Left lung (tissue), 10 donors: ENCODE measurements around the gene MRPL37. TPM values are rescaled to one million over a fixed set of nuclear protein-coding genes. Genes with fewer than 3 reads are reported as not detected.
A peak's percentile ranks its signal among the peaks of the same experiment; 100 is the strongest.

Source experiments
- ATAC-seq: fragments of 200-7000 bp; cut with Tn5 transposase; one replicate; pipeline ENCODE4 v1.9.1; 2020; ENCODE audit warnings: moderate library complexity
- DNase-seq, 4 donors: peaks; one replicate each; pipeline ENCODE4 v3.0.0-alpha.2; 2013 to 2020
- H3K27ac ChIP-seq, 2 donors: fragments of 200-600 bp; sonication (generic) in 1 of 2; one replicate each; pipeline versions ENCODE4 v1.5.0 to v1.8.0; 2020 to 2021
- H3K27me3 ChIP-seq, 2 donors: fragments of 200-600 bp; sonication (generic) in 1 of 2; one replicate each; pipeline versions ENCODE4 v1.5.0 to v1.8.0; 2020 to 2021
- H3K36me3 ChIP-seq, 2 donors: fragments of 200-600 bp; sonication (generic) in 1 of 2; one replicate each; pipeline versions ENCODE4 v1.5.0 to v1.8.0; 2020 to 2021
- H3K4me1 ChIP-seq, 2 donors: fragments of 200-600 bp; one replicate each; pipeline ENCODE4 v1.8.0; 2021
- H3K4me3 ChIP-seq, 2 donors: fragments of 200-600 bp; sonication (generic) in 1 of 2; one replicate each; pipeline versions ENCODE4 v1.5.0 to v1.8.0; 2020 to 2021; ENCODE audit warnings: mild to moderate bottlenecking in 1 of 2
- H3K9me3 ChIP-seq, 2 donors: fragments of 200-600 bp; sonication (generic) in 1 of 2; one replicate each; pipeline versions ENCODE4 v1.5.0 to v1.8.0; 2020 to 2021
- intact Hi-C, 2 donors: fragments of 100-400 bp; cut with DNase I; formaldehyde crosslinking; loops; one replicate each; pipeline versions ENCODE4 v1.11.2 to v1.14.2; 2022
- polyA plus RNA-seq, 6 donors: library from polyadenylated mRNA; unstranded; fragments of 120-200 nt; gene quantifications; one replicate each; pipeline ENCODE4 v1.2.1, GENCODE V29; 2013; ENCODE audit not compliant: insufficient read length in 6 of 6
- total RNA-seq, 2 donors: library from RNA; stranded (reverse); fragmentation: NEBNext Ultra II Directional; extraction: Animal tissue kit (Norgen Biotek cat#: 25700); gene quantifications; one replicate each; pipeline ENCODE4 v1.2.1, GENCODE V29; 2021
- TF ChIP-seq, protein P1 (sequence below), 2 donors: fragments of 200-600 bp; sonication (generic) in 1 of 2; IDR thresholded peaks; one replicate each; pipeline versions ENCODE4 v1.5.0 to v1.8.0; 2021; ENCODE audit warnings: antibody characterized with exemption in 2 of 2
- donor health status: DM: no; HTN: yes; CAD: no.
- donor health status: DM: no; HTN: no; CAD: no.

Gene MRPL37
- total and polyA plus RNA-seq, 8 donors = 55.5 to 68.4 (median 59.0) TPM

DNA sequence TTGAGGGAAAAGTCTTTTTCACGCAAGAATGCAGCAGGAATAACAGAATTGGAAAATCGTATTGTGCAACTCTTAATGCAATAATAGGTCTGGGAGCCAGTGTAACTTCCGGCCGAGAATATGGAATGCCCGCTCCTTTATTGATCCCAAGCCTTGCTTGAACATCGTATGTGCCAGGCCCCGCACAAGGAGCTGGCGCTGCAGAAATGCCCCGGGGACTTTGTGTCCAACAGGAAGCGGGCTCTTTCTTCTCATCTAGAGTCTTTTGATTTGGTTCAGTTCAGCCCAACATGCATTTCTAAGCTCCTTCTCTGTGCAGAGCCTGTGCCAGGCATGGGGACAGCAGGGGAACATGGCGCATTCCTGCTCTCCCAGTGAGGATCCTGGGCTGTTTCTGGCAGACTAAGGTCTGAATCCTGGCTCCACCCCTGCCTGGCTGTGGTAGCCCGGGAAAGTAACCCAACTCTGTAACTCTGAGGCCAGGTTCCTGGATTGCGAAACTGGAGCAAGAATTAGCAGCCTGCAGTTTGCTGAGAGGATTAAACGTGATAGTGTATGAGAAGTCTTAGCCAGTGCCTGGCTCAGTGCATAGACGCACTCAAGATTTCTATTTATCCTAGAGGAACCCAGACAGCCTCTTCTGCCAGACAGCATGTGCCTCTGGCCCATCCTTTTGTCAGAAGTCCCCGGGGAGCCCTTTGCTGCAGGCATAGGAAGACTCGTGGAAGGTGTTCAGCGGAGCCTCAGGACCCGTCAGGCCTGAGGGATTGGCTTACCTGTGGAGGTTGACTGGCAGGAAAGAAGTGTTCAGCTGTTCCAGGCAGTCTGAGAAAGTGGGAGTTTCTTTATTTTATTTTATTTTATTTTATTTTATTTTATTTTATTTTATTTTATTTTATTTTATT, 46.2 kb upstream of the MRPL37 start:
- Histone ChIP-seq H3K4me3 (no peak overlapping the region), H3K27ac (no peak overlapping the region), H3K4me1 (peaks cover 3% of the 10 kb centered on the region in 2 donors), H3K9me3 (no peaks in the 10 kb centered on the region), H3K27me3 (no peaks in the 10 kb centered on the region), H3K36me3 (no peaks in the 10 kb centered on the region)
- intact Hi-C loops = no loop called here
- ATAC-seq (peak; percentile 95), DNase-seq (peak in 3 of 4 donors; percentile 34 to 62 (median 55))
- TF ChIP-seq, protein P1, sequence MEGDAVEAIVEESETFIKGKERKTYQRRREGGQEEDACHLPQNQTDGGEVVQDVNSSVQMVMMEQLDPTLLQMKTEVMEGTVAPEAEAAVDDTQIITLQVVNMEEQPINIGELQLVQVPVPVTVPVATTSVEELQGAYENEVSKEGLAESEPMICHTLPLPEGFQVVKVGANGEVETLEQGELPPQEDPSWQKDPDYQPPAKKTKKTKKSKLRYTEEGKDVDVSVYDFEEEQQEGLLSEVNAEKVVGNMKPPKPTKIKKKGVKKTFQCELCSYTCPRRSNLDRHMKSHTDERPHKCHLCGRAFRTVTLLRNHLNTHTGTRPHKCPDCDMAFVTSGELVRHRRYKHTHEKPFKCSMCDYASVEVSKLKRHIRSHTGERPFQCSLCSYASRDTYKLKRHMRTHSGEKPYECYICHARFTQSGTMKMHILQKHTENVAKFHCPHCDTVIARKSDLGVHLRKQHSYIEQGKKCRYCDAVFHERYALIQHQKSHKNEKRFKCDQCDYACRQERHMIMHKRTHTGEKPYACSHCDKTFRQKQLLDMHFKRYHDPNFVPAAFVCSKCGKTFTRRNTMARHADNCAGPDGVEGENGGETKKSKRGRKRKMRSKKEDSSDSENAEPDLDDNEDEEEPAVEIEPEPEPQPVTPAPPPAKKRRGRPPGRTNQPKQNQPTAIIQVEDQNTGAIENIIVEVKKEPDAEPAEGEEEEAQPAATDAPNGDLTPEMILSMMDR (IDR thresholded peaks at IDR 0.05) = no peak

DNA sequence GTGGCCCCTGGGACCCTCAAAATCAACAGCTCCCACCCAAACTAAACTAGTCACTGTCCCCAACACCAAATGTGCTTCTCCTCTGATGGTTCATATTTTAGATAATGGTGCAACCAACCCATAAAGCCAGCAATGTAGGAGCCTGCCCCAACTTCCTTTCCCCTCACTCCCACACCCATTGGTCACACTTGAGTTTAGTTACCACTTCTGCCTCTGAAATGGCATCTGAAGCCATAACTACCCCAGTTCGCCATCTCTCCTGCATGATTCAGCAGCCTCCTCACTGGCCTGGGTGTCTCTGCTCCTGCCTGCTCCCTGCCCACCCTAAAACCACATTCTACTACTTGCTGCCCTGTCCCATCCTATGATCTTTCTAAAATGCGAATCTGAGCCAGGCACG, 43.8 kb upstream of the MRPL37 start:
- Histone ChIP-seq H3K4me3 (no peak overlapping the region), H3K9me3 (no peaks in the 10 kb centered on the region), H3K27ac (no peak overlapping the region), H3K4me1 (peaks cover 3% of the 10 kb centered on the region in 2 donors), H3K36me3 (no peaks in the 10 kb centered on the region), H3K27me3 (no peaks in the 10 kb centered on the region)
- DNase-seq (no peak), ATAC-seq (no peak)
- TF ChIP-seq, protein P1 (IDR thresholded peaks at IDR 0.05) = no peak
- intact Hi-C loops = no loop called here

DNA sequence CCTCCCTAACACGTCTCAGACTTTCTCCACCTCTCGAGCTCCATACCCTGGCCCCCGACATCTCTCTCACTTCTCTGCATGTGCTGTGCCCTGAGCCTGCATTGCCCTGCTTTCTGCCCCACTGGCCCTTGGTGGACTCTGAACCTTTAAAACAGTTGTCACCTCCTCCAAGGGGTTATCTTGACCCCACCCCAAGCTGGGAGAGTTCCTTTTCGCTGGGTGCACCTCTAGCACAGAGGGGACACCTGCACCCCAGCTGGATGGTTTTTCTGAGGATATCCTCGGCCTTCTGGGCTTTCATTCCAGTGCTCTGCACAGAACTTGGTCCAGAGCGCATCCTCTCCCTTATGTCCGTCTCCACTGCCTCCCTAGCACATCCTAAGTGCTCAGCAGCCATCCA, 43.0 kb upstream of the MRPL37 start:
- ATAC-seq (no peak), DNase-seq (no peak)
- H3K4me1 ChIP-seq = peaks cover 3% of the 10 kb centered on the region in 2 donors
- no peaks in the 10 kb centered on the region for H3K9me3 ChIP-seq
- H3K36me3 ChIP-seq = no peaks in the 10 kb centered on the region
- H3K4me3 ChIP-seq = no peak overlapping the region
- no peak overlapping the region for H3K27ac ChIP-seq
- no peaks in the 10 kb centered on the region for H3K27me3 ChIP-seq
- TF ChIP-seq, protein P1 (IDR thresholded peaks at IDR 0.05) = no peak
- intact Hi-C loops = no loop called here

DNA sequence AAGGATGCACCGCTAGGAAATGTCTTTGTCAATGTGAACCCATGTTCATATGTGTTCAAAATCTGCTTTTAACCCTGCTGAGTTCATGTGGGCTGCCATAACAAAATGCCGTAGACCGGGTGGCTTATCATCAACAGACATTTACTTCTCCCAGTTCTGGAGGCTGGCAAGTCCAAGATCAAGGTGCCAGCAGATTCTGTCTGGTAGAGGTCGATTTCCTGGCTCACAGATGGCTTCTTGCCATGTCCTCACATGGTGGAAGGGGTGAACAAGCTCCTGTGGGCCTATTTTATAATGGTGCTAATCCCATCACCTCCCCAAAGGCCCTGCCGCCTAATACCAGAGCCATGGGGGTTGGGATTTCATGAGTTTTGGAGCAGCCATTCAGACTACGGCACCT, 42.6 kb upstream of the MRPL37 start:
- Histone ChIP-seq H3K27ac (no peak overlapping the region), H3K9me3 (no peaks in the 10 kb centered on the region), H3K4me1 (peaks cover 3% of the 10 kb centered on the region in 2 donors), H3K36me3 (no peaks in the 10 kb centered on the region), H3K4me3 (no peak overlapping the region), H3K27me3 (no peaks in the 10 kb centered on the region)
- intact Hi-C loops = no loop called here
- ATAC-seq (no peak), DNase-seq (no peak)
- TF ChIP-seq, protein P1 (IDR thresholded peaks at IDR 0.05) = no peak

DNA sequence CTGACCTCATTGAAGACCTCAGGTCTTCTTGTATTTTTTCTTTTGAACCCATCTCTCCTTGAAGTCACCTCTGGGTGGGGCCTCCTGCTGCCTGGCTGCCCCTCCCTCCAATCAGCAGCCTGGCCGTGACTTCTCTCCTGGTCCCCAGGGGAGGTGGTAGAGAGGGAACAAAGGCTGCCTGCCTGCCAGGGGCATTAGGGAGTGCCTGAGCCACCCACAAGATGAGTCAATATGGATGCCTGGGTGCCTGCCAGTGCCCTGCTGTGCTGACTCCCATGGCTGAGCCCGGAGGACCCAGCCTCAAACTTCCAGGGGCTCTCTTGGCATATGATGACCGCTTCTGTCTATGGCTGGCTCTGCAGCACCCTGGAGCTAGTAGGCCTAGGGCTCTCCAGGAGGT, 41.9 kb upstream of the MRPL37 start:
- DNase-seq = no peak
- ATAC-seq = no peak
- no peaks in the 10 kb centered on the region for H3K36me3 ChIP-seq
- H3K4me1 ChIP-seq = peaks cover 3% of the 10 kb centered on the region in 2 donors
- no peaks in the 10 kb centered on the region for H3K27me3 ChIP-seq
- TF ChIP-seq, protein P1 (IDR thresholded peaks at IDR 0.05) = no peak
- intact Hi-C loops = no loop called here
- no peaks in the 10 kb centered on the region for H3K9me3 ChIP-seq
- no peak overlapping the region for H3K27ac ChIP-seq
- no peak overlapping the region for H3K4me3 ChIP-seq
